KBM-7 (cell line): ENCODE data around the gene FLRT1.

Experiments used
- DNase-seq: peaks from one replicate; pipeline ENCODE4 v3.0.0-alpha.2; 2015
- in situ Hi-C: fragments of 300-500 bp; cut with MboI; formaldehyde crosslinking; loops from 2 replicates; pipeline ENCODE4 v1.14.3; 2020; ENCODE audit warnings: low sequenced_read_pairs, low pct_unique_long_range_greater_than_20kb, mixed read lengths

Gene FLRT1

DNA sequence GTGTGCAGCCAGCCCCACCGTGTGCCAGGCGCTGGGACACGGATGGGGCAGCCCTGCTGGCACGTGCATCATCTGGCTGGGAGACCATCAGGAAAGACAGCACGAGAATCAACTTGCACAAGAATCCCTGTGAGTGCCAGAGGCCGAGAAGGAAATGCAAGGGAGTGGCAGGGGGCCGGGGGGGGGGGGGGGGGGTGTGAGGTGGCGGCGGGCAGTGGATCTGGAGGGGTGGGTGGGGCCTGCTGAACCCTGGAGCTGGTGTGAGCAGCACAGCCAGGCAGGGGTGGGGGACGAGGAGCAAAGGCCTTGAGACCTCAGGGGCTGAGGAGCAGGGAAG, 14.0 kb upstream of the FLRT1 start:
- DNase-seq = no peak

DNA sequence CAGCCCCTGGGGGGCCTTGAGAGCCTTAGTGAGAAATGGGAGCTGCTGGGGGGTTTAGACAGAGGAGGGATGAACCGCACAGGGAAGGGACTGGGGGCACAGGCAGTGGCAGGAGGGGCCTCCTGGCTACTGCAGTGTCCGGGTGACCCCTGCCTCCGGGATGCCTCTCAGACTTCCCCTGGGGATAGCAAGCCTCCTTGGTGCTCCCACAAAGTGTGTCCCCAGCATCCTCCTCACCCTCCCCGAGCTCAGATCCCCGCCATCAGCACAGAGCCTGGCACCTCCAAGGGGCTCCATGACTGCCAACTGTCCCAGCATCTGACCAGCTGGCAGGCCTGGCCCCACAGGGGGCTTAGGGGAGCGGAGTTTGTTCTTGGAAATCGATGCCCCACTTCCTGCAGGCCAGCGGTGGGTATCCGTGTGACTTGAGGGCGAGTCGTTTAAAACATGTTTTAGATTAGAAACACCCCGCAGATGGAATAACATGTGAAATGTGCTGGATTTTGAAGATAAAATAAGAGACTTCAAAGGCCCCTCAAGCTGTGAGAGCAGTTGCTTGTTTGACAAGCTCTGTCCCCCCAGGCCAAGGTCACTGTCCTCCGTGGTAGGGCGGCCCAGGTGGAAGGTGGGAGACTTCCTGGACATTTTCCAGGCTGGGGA, 13.5 kb upstream of the FLRT1 start:
- in situ Hi-C loops = no loop called here
- DNase-seq = no peak

More for the DNA sequence above, 14.0 kb upstream of the FLRT1 start:
- in situ Hi-C loops = no loop called here

DNA sequence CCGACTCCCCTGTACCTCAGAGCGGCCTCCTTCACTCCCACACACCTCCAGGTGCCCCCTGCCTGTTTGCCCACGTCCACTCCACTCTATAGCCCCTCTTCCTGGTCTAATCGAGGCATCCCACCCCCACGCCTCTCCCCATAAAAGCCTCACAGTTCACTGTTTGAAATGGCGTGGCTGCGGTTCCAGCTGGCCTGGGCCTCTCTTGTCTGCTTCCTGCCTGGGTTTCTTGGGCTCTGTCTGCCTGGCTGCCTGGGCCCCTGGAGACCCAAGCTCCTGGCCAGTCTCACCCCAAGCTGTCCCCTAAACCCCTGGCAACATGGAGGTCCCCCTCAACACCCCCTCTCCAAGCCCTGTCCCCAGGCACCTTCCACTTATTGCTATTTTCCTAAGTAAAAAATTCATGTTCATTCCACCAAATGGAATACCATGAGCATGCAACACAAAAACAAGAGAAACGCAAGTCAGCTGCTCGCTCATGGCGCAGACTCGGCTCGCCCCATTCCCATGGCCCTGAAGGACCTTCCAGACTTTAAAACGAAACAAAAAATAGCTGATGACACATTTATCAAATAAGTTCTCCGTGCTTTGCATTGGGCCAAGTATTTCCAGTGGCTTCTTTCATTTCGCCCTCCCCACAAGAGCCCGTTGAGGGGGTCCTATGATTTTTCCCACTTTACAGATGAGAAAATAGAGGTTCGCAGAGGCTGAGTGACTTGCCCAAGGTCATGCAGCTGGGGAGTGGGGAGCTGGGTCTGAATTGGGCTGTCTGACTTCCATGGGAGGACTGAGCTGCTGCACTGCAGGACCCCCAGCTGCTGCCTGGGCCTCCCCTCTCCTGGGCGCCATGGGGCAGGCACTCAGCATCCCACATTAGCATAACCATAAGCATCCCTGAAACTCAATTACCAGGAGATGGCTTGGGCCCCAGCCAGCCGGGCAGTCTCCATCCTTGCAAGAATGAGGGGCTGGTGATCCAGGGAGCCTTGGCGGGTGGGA, 11.7 kb upstream of the FLRT1 start:
- DNase-seq = no peak
- in situ Hi-C loops = no loop called here

DNA sequence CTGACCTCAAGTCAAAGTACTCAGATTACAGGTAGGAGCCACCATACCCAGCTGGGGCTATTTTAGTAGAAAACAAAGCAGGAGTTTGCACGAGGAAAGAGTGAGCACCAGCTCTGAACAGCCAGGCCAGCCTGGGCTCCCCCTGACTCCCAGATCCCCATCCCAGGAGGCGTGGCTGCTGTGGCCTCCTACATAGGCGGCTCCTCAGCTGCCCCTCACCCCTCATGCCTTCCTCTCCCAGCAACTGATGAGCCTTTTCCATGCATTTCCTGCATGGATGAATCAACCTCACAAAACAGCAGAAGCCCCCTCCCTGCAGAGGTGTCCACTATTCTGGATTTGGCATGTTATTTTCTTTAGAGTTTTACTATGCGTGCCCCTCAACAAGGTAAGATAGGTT, 10.5 kb upstream of the FLRT1 start:
- DNase-seq = no peak

DNA sequence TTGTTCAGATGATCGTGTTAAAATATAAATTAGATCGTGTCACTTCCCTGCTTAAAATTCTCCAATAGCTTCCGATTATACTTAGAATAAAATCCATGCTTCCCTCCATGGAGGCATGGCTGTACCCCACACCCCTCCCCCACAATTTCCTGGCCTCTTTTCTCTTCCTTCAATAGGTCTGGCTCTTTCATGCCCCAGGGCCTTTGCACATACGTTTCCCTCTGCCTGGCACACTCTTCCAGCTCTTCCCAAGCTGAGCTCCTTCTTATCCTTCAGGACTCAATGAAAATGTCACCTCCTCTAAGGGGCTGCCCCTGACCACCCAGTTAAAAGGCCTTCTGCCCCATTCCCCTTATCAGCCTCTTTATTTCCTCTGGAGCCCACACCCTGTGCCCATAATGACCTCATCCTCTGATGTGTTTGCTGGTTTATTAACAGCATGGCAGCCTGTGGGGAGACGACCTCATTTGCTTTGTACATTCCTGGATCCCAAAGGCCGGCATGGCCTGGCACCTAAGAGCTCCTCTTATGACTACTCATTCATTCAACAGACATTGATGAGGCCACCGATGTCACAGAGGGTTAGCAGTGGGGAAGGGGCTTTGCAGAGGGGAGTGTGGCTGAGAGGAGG, 9.0 kb upstream of the FLRT1 start:
- no peak for DNase-seq
- in situ Hi-C loops = no loop called here

More for the DNA sequence above, 10.5 kb upstream of the FLRT1 start:
- in situ Hi-C loops = no loop called here

DNA sequence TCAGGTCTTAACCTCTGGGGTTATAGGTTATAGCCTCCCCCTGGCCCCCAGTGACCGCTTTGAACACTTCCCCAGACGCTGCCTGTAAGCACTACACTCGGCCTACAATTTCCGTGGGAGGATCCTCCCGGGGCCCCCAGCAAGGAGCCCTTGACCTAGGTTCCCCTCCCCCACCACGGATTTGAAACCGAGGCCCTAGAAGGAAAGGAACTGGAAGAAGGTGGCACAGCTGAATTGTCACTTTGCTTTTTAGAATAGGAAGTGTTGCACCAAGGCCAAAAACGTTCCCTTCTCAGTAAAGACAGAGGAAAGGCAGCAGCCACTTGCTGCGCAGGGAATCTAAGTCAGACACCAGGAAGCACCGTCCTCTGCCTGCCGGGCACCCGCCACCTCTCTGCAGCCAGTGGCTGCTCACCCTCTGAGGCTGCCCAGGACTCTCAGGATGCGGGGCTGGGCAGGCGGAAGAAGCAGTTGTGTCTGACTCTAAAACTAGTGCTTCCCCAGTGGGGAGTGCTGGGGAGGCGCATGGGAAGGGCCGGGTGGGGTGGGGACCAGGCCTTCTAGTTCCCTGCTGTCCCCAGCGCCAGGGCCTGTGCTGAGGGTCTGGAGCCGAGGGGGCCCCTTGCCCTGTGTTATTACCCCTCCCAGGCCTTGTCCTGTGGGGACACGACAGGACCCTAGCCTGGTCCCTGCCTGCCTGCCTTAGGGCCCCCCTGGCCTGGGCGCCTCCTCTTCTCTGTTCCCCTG, 7.9 kb upstream of the FLRT1 start:
- in situ Hi-C loops = no loop called here
- peak; percentile 61 for DNase-seq

DNA sequence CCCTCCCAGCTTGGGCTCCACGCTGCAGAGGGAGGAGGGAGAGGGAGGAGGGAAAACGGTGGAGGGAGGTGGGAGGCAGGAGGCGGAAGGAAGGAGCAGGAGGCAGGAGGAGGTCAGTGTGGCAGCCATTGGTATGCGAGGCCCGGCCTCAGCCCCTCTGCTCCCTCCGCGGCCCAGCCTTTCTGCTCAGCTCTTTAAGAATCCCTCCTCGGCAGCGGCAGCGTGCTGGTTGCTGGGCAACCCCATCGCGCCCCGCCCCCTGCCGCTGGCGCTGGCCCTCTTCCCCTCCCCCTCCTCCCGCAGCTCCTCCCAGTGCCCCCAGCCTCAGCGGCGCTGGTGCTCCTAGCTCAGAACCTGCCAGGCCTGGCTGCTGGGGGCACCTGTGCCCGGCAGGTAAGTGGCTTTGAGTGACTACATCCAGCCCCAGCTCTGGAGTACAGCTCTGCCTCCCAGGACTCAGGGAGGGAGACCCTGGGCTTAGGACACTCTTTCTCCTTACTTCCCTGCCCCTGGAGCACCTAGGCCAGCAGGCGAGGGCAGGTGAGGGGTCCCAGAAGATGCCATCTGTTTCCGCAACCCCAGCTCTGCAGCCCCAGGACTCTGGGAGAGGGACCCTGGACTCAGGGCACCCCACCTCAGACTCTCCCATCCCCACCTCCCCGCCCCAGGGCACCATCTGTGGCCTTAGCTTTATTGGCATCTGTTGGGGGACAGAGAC, 7.2 kb upstream of the FLRT1 start:
- DNase-seq = no peak
- in situ Hi-C loops = no loop called here

DNA sequence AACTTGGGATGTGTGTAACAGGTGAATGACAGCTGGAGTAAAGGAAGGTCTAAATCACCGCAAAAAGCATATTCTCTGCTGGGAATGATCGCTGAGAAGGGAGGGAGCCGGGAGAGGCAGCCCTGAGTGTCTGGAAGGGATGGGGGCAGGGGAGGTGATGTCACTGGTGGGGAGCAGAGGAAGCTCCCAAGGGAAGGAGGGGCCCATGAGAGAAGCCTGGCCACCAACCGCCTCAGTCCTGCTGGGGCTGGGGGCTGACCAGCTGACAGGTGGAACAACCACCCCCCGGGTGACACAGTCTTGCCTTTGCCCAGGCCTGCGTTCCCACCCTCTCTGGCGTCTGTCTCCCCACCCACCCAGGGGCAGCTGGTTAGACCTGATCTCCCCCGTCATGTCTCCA, 6.0 kb upstream of the FLRT1 start:
- DNase-seq = no peak
- in situ Hi-C loops = no loop called here

DNA sequence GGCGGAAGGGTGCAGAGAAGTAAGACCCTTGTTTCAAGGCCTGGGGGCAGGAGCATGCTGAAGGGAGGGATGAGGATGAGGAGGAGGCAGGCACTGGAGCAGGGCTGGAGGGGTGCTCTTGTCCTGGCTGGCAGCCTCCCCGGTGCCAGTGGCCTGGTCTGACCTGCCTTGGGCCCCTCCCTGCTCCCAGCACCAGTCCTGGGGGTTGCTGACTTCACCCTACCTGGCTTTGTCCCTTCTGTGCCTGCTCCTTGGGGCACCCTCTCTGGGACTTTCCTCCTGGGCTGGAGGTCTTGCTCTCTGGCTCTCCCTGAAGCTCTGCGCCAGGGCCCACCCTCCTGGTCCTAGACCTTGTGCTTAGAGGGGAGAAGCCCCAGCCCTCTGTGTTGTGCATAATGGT, 4.7 kb upstream of the FLRT1 start:
- DNase-seq = no peak
- in situ Hi-C loops = no loop called here

DNA sequence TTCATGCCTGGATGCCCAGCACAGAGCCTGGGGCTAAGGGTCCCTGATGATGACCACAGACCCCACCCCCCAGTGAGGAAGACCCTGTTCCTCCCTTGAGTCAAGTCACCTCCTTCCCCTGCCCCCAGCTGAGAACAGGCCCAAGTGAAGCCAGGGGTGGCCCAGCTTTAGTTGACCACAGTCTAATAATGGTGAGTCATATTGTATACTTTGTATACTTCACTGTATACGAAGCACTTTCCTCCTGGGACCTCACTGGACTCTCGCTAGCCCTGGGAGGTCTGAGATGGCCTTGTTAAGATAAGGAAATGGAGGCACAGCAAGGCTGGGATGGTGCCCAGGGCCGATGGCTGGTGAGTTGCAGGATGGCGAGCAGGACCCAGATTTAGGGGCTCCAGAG, 3.7 kb upstream of the FLRT1 start:
- in situ Hi-C loops = no loop called here
- no peak for DNase-seq

DNA sequence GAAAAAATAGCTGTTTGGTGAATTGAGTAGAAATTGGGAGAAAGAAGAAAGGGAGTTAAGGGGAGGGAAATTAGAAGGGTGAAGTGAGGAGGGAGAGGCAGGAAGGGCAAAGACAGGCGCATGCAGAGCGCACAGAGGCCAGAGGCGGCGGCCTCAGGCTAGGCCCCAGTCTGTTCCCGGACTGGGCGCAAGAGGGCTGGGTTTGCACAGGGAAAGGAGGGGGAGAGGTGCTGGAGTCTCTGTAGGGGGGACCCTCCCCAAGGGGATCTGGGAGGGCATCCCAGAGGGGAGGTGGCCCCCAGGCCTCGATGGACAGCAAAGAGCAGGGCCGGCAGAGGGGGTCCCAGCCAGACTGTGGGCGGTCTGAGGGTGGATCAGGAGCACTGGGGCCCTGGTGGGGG, 1.3 kb upstream of the FLRT1 start:
- no peak for DNase-seq
- in situ Hi-C loops = no loop called here

DNA sequence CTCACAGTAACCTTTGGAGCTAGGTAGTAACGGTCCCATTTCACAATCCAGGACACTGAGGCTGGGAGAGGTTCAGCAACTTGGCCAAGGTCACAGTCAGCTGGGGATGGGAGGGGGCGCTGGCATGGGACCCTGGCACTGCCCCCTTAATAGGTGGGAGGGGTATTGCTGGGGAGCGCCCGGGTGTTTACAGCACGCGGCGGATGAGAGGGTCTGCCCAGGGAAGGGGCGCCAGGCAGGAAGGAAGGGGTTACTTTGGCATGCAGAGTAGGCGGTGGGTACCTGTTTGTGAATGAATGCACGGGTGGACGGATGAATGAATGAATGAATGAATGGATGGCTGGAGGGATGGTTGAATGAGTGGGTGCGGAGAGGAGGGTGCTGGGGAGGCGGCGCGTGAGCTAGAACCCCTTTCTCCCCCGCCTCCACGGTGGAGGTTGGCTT, 628 bp upstream of the FLRT1 start:
- in situ Hi-C loops = no loop called here
- DNase-seq = no peak

DNA sequence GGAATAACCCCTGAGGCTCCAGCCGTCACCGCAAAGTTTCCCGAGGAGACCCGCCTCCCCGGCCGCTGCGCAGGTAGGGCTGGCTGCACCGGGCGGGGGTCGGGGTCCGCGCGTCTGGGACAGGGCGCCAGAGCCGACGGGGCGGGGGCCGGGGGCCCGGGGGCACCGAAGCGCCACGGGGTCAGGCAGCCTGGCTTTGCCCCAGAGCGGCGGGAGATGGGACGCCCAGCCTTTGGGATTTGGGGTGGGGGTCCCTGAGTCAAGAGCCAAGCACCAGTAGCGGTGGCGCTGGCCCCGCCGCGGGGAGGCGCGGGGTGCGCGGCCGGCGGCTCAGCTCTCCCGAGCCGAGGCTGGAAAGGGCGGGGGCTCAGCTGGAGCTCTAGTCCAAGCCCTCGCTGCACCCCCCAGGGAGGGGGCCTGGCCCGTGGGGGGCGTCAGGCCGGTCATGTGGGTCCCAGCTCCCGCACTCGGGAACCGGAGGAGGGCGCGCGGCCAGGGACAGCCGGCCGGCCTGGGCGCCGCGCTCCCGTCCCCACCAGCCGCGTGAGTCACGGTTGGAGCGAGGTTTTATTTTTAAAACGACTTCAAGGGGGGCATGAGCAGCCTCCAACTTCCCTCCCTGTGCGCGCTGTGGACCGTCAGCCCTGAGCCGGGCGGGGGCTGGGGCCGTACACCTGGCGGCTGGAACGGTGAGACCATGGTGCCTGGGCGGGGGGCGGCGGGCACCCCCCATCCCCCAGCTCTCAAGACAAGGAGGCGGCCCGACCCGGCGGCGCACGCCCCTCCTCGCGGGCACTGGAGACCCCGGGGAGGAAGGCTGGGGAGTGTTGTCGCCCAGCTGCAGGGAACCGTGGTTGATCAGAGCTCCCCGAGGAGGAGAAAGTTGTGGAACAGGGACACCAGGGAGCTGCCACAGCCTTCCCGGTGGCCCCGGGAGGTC, 626 bp downstream of the FLRT1 start:
- in situ Hi-C loops = no loop called here

DNA sequence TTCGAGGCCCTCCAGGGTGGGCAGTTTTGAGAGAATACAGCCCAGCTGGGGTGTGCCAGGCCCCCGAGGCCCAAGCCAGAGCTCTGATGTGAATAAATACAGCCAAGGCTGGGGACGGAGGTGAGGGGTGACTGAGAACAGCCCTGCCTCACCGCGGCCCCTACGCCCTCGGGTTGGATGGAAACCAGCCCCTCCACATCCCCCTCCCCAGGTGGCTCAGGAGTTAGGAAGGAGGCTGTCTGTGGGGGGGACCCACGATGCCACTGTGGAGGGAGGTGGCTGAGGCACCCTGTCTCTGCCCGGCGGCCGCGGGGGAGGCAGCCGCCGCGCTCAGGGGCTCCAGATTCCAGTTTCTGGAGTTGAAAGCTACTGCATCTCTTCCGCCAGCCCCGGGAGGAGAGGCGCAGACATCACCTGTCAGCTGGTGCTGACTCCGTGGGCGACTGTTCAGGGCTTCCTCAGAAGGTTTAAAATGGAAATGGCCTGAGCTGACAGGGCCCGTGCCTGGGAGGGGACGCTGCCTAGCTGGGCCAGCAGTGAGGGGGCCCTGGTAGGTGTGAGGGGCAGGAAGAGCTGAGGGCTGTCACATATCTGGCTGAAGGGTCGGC, 1.4 kb downstream of the FLRT1 start:
- DNase-seq = no peak
- in situ Hi-C loops = no loop called here

More for the DNA sequence above, 626 bp downstream of the FLRT1 start:
- peak; percentile 28 for DNase-seq

DNA sequence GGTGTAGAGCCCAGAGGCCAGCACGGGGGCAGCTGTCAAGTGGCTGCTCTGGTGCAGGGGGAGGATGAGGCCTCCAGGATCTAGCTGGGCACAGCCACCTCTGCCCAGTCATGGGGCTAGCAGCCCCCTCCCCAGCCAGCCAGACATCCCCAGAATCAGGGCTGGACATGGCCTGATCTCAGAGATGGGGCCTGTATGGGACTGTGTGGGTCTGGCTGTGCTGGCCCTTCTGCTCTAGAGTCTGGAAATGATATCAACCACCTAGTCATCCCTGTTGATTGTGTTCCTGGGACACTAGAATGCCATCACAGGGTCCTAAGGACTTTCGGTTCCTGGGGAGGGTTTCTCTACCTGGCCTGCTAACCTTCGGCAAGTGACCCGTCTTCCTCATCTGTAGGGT, 2.8 kb downstream of the FLRT1 start:
- in situ Hi-C loops = no loop called here
- DNase-seq = no peak

DNA sequence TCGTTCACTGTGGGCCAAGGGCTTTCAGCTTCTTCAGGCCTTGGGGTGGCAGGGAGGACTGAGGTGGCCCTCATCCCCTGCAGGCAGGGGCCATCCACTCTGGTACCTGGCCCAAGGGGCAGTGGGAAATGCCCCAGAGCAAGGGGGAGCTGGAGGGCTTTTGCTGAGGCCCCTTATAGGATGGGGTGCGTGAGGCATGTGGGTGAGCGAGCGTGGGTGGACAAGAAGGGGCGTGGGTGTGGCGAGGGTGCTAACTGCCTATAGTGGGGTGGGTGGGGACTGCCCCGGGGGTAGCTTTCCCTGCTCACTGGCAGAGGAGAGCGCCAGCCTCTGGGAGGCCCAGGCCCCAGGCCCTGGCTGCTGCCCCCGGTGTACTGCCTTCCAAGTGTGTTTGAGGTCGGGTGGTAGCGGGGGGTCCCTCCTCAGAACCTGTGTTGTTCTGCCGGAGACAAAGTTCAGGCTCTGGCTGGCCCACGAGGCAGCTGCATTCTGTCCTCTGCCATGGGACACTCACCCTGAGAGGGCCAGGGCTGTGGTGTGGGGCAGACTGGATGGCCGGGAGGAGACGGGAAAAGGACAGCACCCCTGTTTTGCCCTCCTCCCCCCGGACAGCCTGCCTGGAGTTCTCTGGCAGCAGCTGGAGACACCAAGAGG, 3.4 kb downstream of the FLRT1 start:
- no peak for DNase-seq
- in situ Hi-C loops = no loop called here
